ENCODE results near the gene DENND1B. TPM values are rescaled to one million over a fixed set of nuclear protein-coding genes. Genes with fewer than 3 reads are reported as not detected.

DENND1B gene
- total RNA-seq, 1 donor from 2014 or later, result 13.1 TPM

GRCh38 chr1:197472141-197472540 is 303.1 kb downstream of the DENND1B start:
- no peak overlapping the region for H3K27ac Mint-ChIP-seq

DNA sequence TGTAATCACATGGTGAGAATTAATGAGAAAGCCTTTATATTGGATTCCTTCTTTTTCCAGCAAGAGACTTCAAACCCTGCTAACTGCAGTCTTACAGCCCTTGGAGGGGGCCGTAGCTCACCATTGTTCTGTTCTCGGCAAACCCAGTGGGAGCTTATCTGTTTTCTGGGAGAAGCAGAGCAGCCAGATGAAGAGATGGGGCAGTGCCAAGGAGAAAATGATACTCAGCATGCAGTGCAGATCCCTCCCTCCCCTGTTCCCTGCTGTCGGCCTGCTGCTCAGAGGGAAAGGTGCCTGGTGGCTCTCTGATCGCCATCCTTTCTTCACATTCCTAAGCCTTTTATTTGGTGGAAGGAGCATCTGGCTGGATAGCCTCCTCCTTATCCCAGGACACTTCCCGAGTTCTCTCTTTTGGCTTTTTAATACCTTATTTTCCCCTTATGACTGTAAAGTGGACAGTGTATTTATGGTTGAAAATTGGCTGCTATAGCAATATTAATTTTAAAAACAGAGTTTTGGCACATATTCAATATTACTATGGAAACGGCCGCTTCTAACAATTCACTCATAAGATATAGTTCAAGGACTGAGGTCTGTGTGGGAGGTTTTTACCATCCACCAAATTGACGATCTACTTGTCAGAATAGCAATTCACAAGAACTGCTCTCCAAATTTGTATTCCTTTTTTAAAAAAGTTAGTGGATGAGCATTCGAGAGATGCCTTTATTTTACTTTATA is 303.9 kb downstream of the DENND1B start:
- TF ChIP-seq EZH2 (IDR thresholded peaks at IDR 0.05), result no peak
- TF ChIP-seq, protein P1, sequence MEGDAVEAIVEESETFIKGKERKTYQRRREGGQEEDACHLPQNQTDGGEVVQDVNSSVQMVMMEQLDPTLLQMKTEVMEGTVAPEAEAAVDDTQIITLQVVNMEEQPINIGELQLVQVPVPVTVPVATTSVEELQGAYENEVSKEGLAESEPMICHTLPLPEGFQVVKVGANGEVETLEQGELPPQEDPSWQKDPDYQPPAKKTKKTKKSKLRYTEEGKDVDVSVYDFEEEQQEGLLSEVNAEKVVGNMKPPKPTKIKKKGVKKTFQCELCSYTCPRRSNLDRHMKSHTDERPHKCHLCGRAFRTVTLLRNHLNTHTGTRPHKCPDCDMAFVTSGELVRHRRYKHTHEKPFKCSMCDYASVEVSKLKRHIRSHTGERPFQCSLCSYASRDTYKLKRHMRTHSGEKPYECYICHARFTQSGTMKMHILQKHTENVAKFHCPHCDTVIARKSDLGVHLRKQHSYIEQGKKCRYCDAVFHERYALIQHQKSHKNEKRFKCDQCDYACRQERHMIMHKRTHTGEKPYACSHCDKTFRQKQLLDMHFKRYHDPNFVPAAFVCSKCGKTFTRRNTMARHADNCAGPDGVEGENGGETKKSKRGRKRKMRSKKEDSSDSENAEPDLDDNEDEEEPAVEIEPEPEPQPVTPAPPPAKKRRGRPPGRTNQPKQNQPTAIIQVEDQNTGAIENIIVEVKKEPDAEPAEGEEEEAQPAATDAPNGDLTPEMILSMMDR (IDR thresholded peaks at IDR 0.05), result no peak
- TF ChIP-seq EZH2phosphoT487 (IDR thresholded peaks at IDR 0.05), result no peak
- no peak overlapping the region for H3K9ac ChIP-seq
- no peak overlapping the region for H3K4me3 ChIP-seq
- H3K4me1 ChIP-seq, result peaks cover 28% of the 10 kb centered on the region
- peaks cover 18% of the 10 kb centered on the region for H3F3A ChIP-seq (ENCODE audit: low read depth)
- DNase-seq (ENCODE audit: low spot score), result peak; percentile 51
- no peaks in the 10 kb centered on the region for H3K27me3 ChIP-seq
- H3K9me3 Mint-ChIP-seq, result no peaks in the 10 kb centered on the region
- no peak overlapping the region for H3K27ac ChIP-seq
- peak overlapping the region; percentile 42 for H3K4me2 ChIP-seq
- no peaks in the 10 kb centered on the region for H3K27me3 Mint-ChIP-seq (ENCODE audit: insufficient read depth, low read depth)
- no peak overlapping the region for H3K4me3 Mint-ChIP-seq
- H3K9me3 ChIP-seq (ENCODE audit: low read depth), result no peaks in the 10 kb centered on the region
- no peaks in the 10 kb centered on the region for H3K36me3 ChIP-seq
- H4K20me1 ChIP-seq (ENCODE audit: low read depth), result no peaks in the 10 kb centered on the region
- H3K4me1 Mint-ChIP-seq, result peaks cover 10% of the 10 kb centered on the region
- no peak overlapping the region for H3K27ac Mint-ChIP-seq
- H3K79me2 ChIP-seq (ENCODE audit: low read depth), result no peaks in the 10 kb centered on the region
- no peaks in the 10 kb centered on the region for H3K36me3 Mint-ChIP-seq
- no peak overlapping the region for H2AFZ ChIP-seq (replicated peaks)

More at GRCh38 chr1:197472141-197472540, 303.1 kb downstream of the DENND1B start:
- peaks cover 10% of the 10 kb centered on the region for H3K4me1 Mint-ChIP-seq
- Histone ChIP-seq H3K4me2 (no peak overlapping the region), H3K27me3 (no peaks in the 10 kb centered on the region), H2AFZ (replicated peaks) (no peak overlapping the region), H3F3A (ENCODE audit: low read depth) (peaks cover 18% of the 10 kb centered on the region), H3K9me3 (ENCODE audit: low read depth) (no peaks in the 10 kb centered on the region), H3K27ac (no peak overlapping the region), H3K9ac (no peak overlapping the region), H3K4me1 (peaks cover 28% of the 10 kb centered on the region), H3K36me3 (no peaks in the 10 kb centered on the region), H4K20me1 (ENCODE audit: low read depth) (no peaks in the 10 kb centered on the region), H3K79me2 (ENCODE audit: low read depth) (no peaks in the 10 kb centered on the region), H3K4me3 (no peak overlapping the region)
- no peaks in the 10 kb centered on the region for H3K36me3 Mint-ChIP-seq
- H3K4me3 Mint-ChIP-seq, result no peak overlapping the region
- DNase-seq (ENCODE audit: low spot score), result no peak
- TF ChIP-seq EZH2 (IDR thresholded peaks at IDR 0.05) (no peak), EZH2phosphoT487 (IDR thresholded peaks at IDR 0.05) (no peak)
- TF ChIP-seq, protein P1 (IDR thresholded peaks at IDR 0.05), result no peak
- H3K27me3 Mint-ChIP-seq (ENCODE audit: insufficient read depth, low read depth), result no peaks in the 10 kb centered on the region
- H3K9me3 Mint-ChIP-seq, result no peaks in the 10 kb centered on the region

GRCh38 chr1:197470330-197470729 is 304.9 kb downstream of the DENND1B start:
- no peaks in the 10 kb centered on the region for H3K27me3 ChIP-seq
- peaks cover 10% of the 10 kb centered on the region for H3K4me1 Mint-ChIP-seq
- no peak overlapping the region for H3K9ac ChIP-seq
- H2AFZ ChIP-seq (replicated peaks), result no peak overlapping the region
- TF ChIP-seq EZH2 (IDR thresholded peaks at IDR 0.05) (no peak), EZH2phosphoT487 (IDR thresholded peaks at IDR 0.05) (no peak)
- TF ChIP-seq, protein P1 (IDR thresholded peaks at IDR 0.05), result no peak
- DNase-seq (ENCODE audit: low spot score), result no peak
- no peaks in the 10 kb centered on the region for H3K36me3 ChIP-seq
- H3K4me3 Mint-ChIP-seq, result no peak overlapping the region
- H3K9me3 Mint-ChIP-seq, result no peaks in the 10 kb centered on the region
- no peaks in the 10 kb centered on the region for H3K27me3 Mint-ChIP-seq (ENCODE audit: insufficient read depth, low read depth)
- H3K27ac Mint-ChIP-seq, result no peak overlapping the region
- H3K4me2 ChIP-seq, result no peak overlapping the region
- H3K36me3 Mint-ChIP-seq, result no peaks in the 10 kb centered on the region
- H4K20me1 ChIP-seq (ENCODE audit: low read depth), result no peaks in the 10 kb centered on the region
- no peak overlapping the region for H3K27ac ChIP-seq
- peaks cover 28% of the 10 kb centered on the region for H3K4me1 ChIP-seq
- H3K79me2 ChIP-seq (ENCODE audit: low read depth), result no peaks in the 10 kb centered on the region
- H3K9me3 ChIP-seq (ENCODE audit: low read depth), result no peaks in the 10 kb centered on the region
- peaks cover 18% of the 10 kb centered on the region for H3F3A ChIP-seq (ENCODE audit: low read depth)
- no peak overlapping the region for H3K4me3 ChIP-seq

All from neural progenitor cell (in vitro differentiated cells).